ENCODE measurements around the gene AGR2.
A peak's percentile ranks its signal among the peaks of the same experiment; 100 is the strongest.
"Not testable (repeated sequence)": the region's sequence is repeated elsewhere in the genome, so short reads cannot be mapped to it uniquely, and the experiment has no call there.

AGR2 gene

DNA sequence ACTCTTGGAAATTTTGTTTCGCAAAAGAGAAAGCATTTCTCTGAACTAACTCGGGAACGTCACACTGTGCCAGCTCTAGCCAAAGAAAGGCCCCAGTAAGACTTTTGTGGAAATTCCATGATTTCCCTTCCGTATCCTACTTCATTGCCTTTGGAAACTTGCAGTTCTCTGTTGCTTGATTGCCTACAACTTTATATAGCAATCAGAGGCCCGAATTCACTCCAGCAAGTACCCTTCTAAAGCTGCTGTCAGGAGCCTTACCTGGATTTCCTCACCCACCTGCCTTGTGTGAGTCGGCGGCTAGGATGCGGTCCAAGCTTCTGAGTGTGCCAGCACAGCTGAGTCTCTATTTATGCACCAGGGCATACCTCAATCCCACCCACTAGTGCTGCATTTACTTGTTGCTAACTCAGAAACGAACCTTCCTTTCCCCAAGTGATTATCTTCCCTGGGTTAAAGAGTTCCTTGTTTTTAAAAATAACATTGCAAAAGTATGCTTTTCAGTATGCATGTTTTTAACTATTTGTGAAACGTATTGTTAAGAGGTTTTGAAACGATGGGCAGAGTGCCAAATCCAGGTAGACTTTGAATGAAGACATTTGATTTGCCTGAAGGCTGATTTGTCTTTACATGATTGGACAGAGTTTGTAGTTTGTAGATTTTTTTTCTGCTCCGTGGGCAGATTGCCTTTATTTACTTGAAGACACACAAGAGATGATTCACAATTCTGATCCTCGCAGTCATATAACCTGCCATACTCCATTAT, at the start of gene AGR2:
TSS of gene AGR2 (minus strand) at position 326 of the 766 bp plus-strand sequence. CDS start 3,203 bp downstream, outside the sequence.
- DNase-seq (ENCODE audit: low spot score), result no peak

DNA sequence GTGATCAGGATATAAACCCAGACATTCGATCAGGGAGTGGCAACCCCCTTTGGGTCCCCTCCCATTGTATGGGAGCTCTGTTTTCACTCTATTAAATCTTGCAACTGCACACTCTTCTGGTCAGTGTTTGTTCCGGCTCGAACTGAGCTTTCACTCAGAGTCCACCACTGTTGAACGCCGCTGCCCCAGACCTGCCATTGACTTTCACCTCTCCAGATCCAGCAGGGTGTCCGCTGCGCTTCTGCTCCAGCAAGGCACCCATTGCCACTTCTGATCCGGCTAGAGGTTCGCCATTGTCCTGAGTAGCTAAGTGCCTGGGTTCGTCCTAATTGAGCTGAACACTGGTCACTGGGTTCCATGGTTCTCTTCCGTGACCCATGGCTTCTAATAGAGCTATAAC, 48.4 kb upstream of the AGR2 start:
- DNase-seq (ENCODE audit: low spot score), result not testable (repeated sequence)

GRCh38 chr7:16851829-16852228, 47.0 kb upstream of the AGR2 start:
- DNase-seq (ENCODE audit: low spot score), result peak; percentile 3

GRCh38 chr7:16850614-16851466, 46.0 kb upstream of the AGR2 start:
- DNase-seq (ENCODE audit: low spot score), result no peak

- no peak for DNase-seq (ENCODE audit: low spot score)
Measured at GRCh38 chr7:16849296-16850148, 44.7 kb upstream of the AGR2 start.

DNA sequence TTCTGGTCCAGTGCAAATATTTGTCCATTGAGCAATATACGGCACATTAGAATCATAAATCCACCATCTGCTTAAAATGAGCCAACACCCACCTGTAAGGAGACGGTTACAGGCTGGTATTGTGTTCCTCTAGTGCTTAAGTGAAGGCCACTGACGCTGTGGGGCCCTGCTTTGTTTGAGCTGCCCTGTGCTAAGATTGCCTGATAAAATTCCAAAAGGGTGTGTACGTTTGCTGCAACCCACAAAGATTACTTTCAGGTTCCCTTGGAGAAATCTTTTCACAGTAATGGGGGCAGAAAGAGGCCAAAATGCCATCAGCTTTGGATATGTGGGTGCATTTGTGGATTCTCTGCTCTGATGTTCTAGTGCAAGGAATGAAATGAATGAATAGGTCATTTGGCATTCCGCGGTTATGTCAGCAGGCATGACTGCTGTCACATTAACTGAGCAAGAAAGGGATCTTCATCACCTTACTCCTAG, 42.6 kb upstream of the AGR2 start:
- DNase-seq (ENCODE audit: low spot score), result no peak

DNA sequence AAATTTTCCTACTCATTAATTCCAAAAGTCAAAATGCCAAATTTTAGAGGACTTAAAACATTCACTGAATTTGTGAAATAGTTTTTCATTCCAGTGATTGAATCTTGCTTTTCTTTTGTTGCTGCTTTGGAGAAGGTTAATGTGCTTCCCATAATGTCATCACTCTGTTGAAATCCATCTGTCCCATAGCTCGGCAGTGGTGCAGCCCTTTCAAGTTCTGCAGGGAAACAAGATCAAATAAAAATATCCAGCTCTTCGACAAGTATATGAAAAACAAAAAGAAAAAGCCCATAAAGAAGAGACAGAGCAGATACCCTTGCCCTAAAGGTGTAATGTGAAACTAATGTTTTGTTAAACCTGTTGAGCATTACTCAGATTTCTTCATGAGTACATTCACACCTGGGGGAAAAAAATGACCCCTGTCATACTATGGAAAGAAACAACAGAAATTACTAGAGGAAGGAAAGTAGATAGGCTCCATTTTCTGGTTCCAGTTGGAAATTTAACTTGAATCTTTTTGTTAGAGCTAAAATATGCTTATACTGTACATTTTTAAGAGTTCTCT, 41.9 kb upstream of the AGR2 start:
- DNase-seq (ENCODE audit: low spot score), result no peak

DNA sequence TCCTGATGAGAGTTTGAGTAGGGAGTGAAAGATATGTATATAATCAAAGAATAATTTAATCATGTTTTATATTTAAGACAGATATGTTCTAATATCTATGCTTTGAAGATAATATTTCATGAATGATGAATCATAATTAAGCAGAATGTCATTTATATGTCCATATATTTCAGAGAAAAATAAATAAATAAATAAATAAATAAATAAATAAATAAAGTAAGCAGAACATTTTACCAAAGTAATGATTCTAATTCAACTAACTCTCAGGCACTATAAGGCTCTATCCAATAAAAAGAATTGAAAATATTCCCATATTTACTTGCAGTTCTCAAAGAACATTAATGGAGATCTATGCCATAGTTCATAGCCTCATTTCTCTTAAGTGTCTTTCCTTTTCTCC, 40.9 kb upstream of the AGR2 start:
- DNase-seq (ENCODE audit: low spot score), result no peak

DNA sequence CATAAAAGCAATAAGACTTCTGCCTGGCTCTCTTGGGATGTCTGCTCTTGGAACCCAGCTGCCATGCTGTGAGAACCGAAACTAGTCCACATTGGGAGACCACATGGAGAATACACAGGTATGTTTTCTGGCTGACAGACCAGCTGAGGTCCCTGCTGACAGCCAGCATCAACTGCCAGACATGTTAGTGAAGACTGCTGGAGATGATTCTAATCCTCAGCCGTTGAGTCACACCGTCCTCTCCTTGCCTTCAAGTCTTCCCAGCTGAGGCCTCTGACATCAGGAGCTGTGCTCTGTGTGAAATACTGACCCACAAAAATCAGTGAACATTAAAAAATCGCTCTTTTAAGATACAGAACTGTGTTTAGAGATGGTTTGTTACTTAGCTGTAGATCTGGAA, 36.9 kb upstream of the AGR2 start:
- DNase-seq (ENCODE audit: low spot score), result no peak

- no peak for DNase-seq (ENCODE audit: low spot score)
Measured at GRCh38 chr7:16840094-16840493, 35.3 kb upstream of the AGR2 start.

- DNase-seq (ENCODE audit: low spot score), result no peak
Measured at GRCh38 chr7:16839646-16840045, 34.8 kb upstream of the AGR2 start.

- DNase-seq (ENCODE audit: low spot score), result no peak
Measured at GRCh38 chr7:16838891-16839290, 34.1 kb upstream of the AGR2 start.

DNA sequence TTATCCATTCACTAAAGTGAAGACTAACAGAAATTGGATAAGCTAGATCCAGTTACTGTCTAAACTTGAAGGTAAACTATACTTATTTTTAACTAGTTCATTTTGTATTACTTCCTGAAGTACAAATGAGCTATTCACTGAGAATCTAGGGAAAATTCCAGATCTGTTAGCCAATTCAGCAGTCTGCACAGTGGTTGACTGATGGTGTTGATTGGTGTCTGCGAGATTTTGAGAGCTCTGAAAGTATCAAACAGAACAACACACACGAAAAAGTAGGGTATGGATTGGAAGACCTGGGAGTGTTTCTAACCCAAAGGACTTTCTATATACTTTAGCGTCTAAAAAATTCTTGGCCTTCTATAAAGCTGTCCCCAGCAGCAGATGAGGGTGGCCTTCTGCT, 33.6 kb upstream of the AGR2 start:
- no peak for DNase-seq (ENCODE audit: low spot score)

GRCh38 chr7:16836481-16836880, 31.7 kb upstream of the AGR2 start:
- no peak for DNase-seq (ENCODE audit: low spot score)

- no peak for DNase-seq (ENCODE audit: low spot score)
Measured at GRCh38 chr7:16833373-16833772, 28.6 kb upstream of the AGR2 start.

- DNase-seq (ENCODE audit: low spot score), result no peak
Measured at GRCh38 chr7:16826060-16826459, 21.3 kb upstream of the AGR2 start.

DNA sequence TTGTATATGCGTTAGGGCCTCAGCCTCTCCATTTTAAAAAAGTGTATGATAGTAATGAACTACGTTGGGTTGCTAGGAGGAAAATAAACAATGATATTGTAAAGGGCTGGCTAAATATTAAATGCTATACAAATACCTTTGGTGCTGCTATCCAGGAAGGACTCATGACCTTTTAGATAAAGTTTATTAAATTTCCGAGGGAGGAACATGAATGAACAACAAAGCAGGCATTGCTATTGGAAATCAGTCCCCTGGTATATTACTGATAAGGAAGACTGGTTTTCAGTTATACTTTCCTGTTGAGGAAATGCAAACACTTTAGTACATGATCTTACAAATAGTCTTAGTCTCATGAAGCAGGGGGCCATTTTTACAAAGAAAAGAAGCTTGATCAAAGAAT, 17.2 kb upstream of the AGR2 start:
- no peak for DNase-seq (ENCODE audit: low spot score)

DNA sequence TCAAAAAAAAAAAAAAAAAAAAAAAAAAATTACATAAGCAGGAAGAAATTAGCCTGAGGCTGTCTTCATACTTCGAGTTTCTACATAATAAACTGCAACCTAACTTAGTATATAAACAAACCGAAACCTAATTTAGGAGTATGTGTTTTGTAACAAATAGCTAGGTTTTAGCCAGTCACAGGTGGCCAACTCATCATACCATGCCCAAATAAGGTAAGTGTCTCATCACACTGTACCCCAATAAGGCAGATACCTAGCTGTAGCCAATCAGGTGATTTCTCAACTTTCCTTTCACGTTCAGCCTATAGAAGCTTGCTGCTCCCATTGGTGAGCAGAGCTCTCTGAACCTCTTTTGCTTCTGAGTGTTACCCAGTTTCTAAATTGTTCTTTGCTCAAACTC, 13.9 kb upstream of the AGR2 start:
- no peak for DNase-seq (ENCODE audit: low spot score)

- no peak for DNase-seq (ENCODE audit: low spot score)
Measured at GRCh38 chr7:16817536-16817935, 12.7 kb upstream of the AGR2 start.

DNA sequence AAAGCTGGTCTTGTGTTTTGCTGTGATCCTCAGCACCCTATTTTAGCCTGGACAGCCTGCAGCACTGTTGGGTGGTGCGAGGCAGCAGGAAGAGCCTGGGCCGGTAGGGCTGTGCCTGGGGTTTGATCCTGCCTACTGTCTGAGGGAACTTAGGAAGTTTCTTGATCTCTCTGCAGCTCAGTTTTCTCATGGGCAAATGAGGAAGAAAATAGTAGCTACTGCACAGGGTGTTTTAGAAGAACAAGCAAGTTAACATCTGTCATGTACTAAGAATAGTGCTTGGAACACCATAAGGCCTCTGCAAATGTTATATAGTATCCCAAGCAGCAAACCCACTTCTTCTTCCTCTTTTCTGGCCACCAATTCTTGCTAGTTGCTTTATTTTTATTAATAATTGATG, 12.0 kb upstream of the AGR2 start:
- no peak for DNase-seq (ENCODE audit: low spot score)

DNA sequence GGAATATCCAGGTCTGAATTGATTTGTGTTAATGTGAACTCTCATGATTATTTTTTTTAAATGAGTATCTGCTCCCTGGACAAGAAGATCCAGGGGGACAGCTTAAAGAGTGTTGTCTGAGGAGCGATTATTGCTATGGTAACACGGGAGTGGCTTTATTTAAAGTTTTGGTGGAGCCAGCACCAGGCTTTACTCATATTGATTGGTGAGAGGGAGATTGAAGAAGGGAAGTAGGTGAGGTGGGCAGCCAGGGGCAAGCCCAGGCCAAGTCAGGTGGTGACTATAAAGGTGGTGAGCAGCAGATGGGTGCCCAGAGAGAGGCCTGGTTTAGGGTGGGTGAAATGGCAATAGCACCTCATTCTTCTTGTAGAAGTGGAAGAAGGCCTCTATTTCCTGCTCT, 10.2 kb upstream of the AGR2 start:
- DNase-seq (ENCODE audit: low spot score), result no peak

- DNase-seq (ENCODE audit: low spot score), result no peak
Measured at GRCh38 chr7:16813232-16813616, 8.4 kb upstream of the AGR2 start.

All from CD4-positive, alpha-beta T cell treated with Interleukin-15 for 4 hours (primary cell).